Measurements from ENCODE around the gene SRI.

Gene SRI

DNA sequence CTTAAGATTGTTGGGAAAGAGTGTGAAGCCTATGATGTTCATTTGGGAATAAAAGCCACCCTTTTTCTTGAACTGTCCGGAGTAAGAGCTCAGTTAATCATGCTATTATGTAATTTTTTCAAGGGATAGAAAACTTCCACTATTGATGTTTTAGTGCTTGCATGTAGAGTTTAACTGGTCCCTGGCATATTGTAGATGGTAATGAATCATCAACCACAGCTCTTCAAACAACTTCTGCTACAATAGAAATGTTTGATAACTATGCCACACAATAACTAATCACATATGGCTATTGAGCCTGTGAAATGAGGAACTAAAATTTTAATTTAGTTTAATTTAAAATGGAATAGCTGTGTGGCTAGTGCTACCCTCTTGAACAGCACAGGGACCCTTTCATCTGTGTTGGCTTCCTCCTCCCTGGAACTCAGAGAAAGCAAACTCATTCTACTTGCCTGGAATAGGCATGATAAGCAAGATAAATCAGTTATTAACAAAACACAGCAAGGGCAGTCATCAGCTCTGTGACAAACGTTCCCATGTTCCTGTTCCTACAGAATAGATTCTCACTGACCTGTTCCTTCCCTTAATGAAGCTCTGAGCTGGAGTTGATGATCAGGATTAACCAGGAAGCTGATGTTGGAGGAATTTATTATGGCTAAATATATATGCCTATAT, 4.9 kb upstream of the SRI start:
- no peak for DNase-seq (ENCODE audit: low read depth in 2 of 2)

DNA sequence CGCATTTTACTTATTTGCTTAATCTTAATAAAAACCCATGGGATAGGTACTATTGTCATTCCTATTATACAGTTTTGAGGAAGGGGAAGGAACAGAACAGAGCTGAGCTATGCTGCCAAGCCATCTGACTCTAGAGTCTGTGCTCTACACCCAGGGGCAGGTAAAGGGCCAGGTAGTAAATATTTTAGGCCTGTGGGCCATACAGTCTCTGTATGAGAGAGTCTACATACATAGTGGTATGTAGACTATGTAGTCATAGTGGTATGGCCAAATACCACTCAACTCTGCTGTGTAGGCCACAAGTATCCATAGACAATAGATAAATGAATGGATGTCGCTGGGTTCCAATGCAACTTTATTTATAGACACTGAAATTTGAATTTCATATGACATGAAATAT, 3.4 kb upstream of the SRI start:
- no peak for DNase-seq (ENCODE audit: low read depth in 2 of 2)

DNA sequence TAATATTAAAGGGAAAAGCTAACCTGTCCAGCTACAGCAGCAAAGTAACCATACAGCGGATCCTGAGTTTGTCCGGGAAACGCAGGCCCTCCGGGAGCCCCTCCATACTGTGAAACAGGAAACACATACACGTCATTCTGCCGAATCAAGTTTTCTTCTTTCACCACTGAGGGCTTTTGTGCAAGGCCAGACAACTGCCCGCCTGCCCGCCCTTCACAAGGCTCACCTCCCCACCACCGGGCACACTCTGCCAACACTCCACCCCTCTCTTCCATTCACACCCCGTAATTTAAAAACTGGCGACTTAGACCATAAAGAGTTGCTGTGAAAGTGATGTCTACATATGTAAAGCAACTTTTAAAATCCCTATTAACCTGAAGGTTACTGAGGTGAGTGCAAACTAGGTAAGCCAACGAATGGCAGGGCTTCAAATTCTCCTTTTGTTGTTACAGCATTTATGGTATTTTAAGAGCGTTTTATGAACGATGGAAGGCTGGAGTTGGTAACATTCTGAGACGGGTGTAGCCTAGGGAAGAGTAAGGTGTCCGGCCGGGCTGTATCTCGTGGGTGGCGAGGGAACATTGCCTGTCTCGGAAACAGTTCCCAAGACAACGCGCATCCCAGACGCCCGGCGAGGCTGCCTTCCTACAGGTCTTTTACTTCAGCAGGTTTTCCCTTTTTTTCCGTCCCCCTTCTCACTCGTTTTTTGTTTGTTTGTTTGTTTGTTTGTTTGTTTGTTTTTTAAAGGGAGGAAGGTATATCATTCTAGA, 817 bp downstream of the SRI start:
- peak in 1 of 2 donors; percentile 3 for DNase-seq (ENCODE audit: low read depth in 2 of 2)

DNA sequence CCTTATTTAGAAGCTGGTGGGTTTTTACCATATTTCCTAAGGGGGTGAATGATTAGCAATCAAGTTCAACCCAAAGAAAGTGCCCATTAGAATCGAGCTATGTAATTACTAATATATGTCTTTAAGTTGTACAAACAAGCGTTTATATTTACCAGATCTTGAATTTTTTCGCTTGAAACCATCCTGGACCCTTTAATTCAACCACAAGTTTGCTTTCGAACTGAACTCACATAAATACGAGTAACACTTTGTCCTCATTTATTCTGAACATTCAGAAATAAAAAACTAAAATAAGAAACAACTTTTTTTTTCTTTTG, 1.5 kb downstream of the SRI start:
- no peak for DNase-seq (ENCODE audit: low read depth in 2 of 2)

DNA sequence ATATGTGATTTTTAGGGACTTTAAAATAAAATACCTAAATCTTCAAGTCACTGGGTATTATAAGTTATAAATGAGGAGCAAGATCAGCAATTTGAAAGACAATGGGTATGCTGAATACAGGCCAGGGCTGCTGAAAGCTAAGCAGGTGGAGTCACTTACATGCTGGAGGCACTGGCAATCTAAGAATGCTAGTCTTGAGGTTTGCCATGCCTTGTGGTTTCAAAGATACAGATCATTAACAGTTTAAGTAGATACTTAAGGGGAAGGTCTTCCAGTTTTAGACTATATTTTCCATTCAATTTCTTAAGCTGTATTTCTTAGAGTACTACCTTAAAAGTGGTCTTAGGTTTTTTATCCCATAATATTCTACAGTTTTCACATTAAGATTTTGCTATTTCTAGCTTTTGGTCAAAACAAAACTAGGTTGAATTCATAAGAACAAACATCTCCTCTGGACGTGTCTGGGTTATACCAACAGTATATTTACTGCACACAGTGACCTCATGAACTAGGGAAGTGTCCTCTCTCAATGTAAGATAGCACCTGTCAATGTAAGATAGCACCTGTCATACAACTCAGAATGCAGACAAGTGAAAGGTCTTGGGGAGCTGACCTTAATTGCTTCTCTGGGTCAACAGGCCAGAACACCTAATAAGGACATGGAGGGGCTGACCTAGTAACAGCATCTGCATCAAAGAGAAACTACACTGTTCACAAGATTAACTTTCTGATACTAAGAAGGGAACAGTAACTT, 2.0 kb downstream of the SRI start:
- no peak for DNase-seq (ENCODE audit: low read depth in 2 of 2)

DNA sequence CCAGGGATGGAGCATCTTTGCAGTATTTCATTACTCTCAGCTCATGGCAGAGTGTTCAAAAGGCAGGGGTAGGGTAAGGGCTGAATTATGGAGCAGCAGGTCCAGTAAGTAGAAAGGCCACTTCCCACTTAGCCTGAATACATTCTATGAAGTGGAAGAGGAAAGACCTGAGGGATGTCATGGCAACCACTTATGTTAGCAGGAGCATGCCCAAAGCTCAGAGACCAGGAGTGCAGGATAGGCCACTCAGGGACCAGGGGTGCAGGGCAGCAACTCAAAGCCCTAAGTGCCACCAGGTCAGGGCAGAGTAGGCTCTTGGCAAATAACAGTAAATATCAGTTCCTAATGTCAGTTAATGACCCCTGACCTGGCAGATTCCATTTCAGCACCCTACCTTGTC, 3.6 kb downstream of the SRI start:
- no peak for DNase-seq (ENCODE audit: low read depth in 2 of 2)

DNA sequence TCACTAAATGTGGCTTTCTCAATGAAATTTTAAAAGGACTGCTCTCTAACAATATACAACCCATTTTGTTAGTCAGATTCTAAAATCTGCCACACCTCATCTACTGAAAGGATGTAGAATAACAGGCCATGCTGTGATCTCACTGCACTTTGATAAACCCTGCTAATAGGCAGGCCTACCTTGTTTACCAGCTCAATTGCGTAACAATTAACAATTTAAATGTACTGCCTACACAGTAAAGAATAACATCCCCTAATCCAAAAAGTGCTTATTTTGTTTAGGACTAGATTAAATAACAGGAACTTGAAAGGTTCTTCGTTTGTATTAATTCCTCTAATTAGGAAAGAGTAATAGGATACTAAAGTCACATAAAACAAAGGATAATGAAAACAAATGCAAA, 4.5 kb downstream of the SRI start:
- no peak for DNase-seq (ENCODE audit: low read depth in 2 of 2)

DNA sequence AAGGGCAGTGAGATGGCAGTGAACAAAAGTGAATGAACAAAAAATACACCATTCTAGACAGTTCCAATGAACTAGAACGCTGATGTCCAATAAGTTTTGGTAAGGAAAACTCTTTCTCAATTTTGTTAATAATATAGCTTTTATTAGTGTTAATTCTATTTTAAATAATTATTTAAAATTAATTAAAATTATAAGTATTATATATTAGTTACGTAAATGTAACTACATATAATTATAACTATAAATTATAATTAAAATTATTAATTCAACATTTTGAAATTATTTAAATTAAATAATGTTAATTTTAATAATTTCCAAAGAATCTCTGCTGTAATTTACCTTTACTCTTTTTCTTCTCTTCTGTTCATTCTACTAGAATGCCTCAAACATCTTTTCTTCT, 5.4 kb downstream of the SRI start:
- DNase-seq (ENCODE audit: low read depth in 2 of 2): no peak

DNA sequence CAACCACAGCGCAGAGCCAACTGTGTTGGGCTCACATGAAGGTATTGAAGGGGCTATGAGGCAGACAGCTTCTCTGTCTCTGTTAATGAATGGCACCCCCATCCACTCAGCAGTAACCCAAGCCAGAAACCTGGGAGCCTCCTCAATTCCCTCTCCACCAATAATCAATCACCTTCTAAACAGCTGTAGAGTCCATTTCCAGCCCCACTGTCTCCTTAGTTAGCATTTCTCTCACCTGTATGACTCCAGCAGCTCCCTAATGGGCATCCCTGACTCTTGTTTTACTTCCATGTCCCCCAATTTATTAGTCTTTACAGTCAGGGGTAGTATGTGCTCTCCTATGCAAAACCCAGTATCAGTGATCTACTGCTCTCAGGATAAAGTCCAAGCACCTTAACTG, 6.9 kb downstream of the SRI start:
- DNase-seq (ENCODE audit: low read depth in 2 of 2): no peak

DNA sequence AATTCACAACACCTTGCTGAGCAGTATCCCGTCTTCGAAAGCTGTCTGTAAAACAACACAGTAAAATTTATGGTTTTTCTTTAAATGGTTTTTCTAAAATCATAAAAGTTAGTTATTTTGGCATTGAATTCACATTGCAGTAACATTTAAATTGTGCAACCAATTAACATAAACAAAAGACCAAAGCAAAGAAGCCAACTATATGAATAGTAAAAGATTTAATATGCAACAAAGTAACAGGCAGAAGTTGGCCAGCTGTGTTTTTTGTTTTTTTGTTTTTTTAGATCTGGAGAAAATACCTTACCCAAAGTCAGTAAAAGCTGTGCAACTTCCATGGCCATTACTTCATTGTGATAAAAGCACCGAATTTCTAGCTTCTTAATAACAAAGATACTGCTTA, 11.3 kb downstream of the SRI start:
- no peak for DNase-seq (ENCODE audit: low read depth in 2 of 2)

DNA sequence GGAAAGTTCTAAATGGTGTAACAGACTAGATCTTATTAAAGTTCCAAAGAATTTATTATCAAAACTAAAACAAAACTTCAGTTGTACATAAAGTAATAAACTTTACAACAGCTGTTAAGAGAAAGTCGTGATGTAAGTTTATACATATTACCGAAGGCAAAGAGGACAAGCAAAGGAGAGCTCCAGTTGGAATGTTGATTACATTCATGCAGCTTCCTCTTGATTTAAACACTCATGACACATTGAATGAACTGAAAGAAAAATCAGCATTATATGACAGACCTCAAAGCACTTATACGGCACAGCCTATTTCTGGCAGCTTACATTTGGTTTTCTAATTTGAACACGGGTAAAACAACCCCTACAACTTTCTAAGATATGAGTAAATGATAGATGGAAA, 13.6 kb downstream of the SRI start:
- DNase-seq (ENCODE audit: low read depth in 2 of 2): no peak

DNA sequence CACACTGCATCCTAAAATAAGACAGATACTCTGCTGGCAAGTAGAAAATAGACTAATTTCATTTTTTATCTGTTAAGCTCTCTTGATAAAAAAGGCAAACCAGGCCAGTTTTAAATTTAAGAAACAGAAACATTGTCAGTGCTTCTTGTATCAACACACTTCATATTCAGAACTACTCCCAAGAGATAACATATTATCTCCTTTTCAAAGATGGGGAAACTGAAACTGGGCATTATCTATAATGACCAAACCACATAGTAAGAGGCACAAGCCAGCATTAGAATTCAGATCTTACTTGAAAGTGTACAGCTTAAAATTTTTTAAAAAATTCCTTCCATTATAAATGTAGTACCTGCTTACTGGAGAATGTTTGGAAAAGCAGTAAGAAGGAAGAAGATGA, 14.7 kb downstream of the SRI start:
- no peak for DNase-seq (ENCODE audit: low read depth in 2 of 2)

DNA sequence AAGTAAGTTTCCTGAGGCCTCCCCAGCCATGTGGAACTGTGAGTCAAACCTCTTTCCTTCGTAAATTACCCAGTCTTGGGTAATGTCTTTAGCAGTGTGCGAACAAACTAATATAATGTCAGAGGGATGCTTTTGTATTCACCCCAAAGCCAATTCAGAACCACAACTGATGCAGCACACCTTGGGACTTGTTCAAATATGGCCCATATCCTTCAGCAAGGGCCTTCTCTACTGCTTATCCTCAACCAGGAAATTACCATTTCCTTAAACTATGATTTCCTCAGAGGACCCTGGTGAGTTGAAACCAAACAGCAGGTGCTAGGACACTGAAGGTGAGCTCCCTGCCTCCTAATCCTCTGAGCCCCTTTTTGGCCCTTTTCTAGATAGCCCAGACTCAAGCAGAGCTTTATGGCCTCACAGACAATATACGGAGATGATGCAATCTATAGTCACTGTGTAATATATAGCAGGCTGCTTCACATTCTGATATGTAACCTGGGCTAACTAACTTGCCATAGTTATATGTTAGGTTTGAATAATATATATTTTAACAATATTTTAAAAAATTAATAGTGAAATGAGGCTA, 15.2 kb downstream of the SRI start:
- no peak for DNase-seq (ENCODE audit: low read depth in 2 of 2)

DNA sequence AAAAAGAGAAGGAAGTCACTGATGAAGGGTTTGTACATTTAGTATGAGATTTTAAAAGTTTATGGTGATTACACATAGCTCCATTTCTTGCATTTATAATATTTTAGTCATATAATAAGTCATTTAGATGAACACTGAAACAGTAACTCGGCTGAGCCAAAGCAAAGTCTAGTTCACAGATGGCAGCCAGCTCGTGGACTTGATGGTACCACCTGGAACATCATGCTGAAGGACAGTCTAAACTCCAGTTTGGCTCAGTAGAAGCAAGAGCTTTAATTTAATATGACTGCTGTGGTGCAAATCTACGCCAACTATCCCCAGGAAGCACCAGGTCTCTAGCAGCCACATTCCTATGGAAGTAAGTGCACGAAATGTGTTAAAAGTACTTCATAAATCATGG, 16.4 kb downstream of the SRI start:
- DNase-seq (ENCODE audit: low read depth in 2 of 2): no peak

DNA sequence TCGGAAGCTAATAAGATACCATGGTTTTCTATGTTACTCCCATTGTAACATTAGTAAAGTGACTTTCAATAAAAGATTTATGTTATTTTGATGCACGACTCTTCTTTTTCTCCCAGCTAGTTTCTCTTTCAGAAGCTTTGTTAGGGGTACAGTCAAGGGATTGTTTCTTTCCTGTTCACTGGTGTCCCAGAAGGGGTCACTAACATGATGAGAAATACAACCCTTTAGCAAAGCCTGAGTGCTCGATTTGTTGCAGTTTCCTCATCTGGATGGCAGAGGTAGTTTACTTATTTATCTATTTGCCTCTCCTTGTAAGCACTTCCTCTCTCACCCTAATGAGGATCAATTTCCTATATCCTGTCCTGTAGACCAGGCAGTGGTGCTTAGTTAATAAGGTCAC, 17.0 kb downstream of the SRI start:
- no peak for DNase-seq (ENCODE audit: low read depth in 2 of 2)

DNA sequence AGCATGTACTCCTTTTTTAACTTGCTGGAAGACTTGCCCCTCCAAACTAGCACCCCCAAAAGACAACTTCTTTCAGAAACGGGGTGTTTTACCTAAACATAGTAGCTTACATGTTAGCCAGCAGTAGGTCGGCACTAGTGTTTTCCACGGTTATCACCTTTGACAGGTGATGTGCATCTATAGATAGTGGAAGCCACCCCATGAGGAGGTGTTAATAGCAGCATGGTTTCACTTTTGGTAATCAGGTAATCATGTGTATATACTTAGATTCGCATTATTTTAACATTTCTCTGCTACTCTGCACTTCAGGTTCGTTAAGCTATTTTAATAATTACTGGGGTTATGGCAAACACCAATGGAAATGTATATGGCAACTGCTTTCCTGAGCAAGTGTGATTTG, 17.6 kb downstream of the SRI start:
- DNase-seq (ENCODE audit: low read depth in 2 of 2): no peak

DNA sequence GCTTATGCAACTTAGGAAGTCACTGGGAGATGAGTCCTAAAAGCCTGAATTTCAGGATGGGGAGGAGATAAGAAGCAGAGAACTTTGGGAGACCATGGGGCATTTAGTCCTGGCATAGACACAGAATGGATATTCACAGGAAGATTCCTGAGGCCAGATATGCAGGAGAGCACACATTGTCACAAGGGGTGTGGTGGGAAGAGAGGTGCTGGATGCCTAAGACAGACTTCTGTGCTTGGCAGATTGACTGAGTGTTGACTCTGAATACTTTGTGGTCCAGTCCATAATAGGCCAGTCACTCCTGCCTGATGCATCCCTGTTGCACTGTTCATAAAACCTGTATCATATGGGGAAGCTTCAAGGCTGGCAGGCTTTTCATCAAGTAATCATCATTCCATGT, 18.5 kb downstream of the SRI start:
- no peak for DNase-seq (ENCODE audit: low read depth in 2 of 2)

DNA sequence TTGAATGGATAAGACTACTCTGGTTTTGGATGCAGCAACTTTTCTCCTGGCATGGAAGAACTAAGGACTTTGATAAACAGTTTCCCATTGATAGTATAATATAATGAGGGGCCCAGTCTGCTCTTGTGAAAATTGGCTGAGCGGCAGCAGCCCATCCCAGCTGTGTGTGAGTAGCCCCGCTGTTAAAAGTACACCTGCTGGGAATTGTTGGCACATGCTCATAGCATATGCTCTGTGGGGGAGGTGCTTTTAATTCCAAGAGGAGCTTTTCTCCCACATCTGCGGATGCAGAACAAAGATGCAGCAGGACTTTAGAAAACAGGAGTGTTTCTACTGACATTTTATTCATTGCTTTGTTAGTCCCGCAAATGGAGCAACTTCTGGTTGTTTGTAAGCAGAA, 19.0 kb downstream of the SRI start:
- DNase-seq (ENCODE audit: low read depth in 2 of 2): no peak

DNA sequence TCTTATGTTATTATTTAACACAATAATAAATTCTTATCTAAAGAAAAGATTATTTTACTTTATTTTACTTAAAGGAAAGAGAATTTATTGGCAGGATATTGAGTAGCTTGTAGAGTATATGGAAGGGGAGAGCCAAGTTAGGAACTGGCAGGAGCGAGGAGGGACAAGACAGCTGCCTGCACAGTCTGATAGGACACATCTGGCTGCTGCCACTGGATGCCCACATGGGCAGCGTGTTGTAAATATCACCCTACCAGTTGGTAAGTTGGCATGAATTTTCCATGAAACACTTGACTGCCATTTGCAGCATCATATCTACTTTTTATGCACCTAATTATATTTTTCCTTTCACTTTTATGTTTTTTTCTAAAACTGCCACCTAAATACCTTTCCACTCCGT, 19.6 kb downstream of the SRI start:
- no peak for DNase-seq (ENCODE audit: low read depth in 2 of 2)

DNA sequence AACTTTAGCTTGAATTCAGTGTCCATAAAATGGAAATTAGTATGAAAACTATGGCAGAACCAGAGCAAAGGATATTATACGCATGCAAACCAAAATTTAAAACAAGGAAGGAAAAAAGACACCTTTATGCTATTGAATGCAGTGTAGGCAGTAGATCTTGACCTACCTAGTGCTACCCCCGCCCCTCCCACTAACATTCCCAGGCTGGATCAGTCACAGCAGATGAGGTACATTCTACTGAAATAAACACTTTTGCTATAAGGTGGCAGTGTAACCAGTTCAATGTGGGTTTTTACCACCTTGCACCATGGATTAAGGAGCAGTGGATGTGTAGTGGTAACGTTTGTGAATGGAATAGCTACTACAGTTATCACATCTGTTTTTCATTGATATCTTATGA, 27.9 kb downstream of the SRI start:
- no peak for DNase-seq (ENCODE audit: low read depth in 2 of 2)

DNA sequence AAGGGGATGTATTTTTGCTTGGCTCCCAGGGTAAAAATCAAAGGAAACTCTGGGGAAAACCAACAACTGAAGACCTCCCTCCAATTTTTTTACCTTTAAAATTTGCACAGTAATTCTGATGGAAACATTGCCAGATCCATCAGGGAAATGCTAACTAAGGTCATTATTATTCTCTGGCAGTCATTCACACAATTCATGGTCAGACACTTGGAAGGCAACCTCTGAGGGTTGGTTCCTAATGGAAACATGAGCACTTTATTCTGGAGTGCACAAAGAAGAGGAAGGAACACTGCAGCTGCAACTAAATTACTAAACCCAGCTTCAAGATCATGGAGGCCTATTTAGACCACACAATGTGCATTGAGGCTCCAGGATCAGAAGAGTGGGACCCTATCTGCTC, 34.2 kb downstream of the SRI start:
- no peak for DNase-seq (ENCODE audit: low read depth in 2 of 2)

DNA sequence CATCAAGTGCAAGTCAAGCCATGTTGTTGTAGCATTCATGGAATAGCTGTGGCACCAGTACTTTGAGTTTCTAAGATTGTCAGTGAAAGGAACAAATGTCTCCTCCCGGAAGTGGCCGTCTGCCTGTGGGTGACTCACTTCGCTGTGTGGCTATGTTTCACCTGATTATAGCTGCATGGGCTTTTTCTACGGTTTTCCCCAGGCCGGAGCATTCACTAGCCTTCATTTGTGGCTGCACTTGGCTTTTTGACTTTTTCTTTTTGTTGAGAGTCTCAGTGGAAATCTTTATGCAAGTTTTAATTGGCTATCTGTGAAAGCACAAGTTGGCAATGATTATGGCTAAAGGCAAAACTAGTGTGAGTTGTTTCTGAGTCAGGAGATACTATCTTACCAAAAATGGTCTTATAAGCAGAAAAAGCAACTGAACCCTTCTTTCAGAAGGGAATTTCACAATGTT, 35.0 kb downstream of the SRI start:
- no peak for DNase-seq (ENCODE audit: low read depth in 2 of 2)

DNA sequence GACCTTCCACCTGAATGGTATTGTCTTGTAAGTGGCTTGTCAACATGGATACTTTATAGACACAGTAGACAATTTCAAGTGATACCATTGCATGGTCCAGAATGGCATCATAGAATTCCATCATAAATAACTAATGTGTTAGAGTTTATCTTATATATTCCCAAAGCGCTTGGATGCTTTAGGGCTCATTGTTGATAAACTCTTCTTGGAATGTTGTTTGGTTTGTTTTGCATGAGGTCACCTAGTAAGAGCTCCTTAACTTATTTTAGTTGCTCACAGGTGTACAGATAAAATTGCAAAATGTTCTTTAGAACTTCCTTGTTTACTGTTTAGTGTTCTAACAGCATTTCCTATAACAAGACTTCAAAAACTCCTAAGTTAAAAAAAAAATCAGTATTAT, 36.8 kb downstream of the SRI start:
- DNase-seq (ENCODE audit: low read depth in 2 of 2): no peak
